Retinal pigment epithelial cell (primary cell): ENCODE measurements around the gene RUSC1.

Experiments
- DNase-seq: peaks from one replicate; pipeline ENCODE4 v3.0.0-alpha.2; 2010; ENCODE audit warnings: low read depth
- H3K4me3 ChIP-seq: 2 replicates; pipeline ENCODE4 v1.5.1; 2011; ENCODE audit warnings: mild to moderate bottlenecking, low read length, control low read depth, moderate library complexity
- TF ChIP-seq, protein P1 (sequence below): conservative IDR thresholded peaks from 2 replicates; pipeline ENCODE4 v1.5.1; 2011; ENCODE audit warnings: low read depth, low read length, control low read depth, inconsistent platforms

Gene RUSC1

DNA sequence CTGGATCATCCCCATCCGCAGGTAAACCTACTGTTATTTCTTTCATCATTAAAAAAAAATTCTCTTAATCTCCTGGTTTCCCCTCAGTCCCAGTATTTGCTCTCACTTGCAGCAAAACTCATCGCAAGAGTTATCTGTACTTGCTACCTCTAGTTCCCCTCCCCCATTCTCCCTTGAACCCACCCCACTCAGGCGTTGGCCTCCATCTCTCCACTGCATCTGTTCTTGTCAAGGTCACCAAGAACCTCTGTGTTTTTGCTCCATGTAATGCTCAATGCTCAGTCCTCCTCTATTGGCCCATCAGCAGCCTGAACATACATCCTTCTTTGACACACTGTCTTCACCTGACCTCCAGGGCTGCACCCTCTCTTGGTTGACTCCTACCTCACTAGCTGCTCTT, 24.0 kb upstream of the RUSC1 start:
- TF ChIP-seq, protein P1, sequence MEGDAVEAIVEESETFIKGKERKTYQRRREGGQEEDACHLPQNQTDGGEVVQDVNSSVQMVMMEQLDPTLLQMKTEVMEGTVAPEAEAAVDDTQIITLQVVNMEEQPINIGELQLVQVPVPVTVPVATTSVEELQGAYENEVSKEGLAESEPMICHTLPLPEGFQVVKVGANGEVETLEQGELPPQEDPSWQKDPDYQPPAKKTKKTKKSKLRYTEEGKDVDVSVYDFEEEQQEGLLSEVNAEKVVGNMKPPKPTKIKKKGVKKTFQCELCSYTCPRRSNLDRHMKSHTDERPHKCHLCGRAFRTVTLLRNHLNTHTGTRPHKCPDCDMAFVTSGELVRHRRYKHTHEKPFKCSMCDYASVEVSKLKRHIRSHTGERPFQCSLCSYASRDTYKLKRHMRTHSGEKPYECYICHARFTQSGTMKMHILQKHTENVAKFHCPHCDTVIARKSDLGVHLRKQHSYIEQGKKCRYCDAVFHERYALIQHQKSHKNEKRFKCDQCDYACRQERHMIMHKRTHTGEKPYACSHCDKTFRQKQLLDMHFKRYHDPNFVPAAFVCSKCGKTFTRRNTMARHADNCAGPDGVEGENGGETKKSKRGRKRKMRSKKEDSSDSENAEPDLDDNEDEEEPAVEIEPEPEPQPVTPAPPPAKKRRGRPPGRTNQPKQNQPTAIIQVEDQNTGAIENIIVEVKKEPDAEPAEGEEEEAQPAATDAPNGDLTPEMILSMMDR = no peak

DNA sequence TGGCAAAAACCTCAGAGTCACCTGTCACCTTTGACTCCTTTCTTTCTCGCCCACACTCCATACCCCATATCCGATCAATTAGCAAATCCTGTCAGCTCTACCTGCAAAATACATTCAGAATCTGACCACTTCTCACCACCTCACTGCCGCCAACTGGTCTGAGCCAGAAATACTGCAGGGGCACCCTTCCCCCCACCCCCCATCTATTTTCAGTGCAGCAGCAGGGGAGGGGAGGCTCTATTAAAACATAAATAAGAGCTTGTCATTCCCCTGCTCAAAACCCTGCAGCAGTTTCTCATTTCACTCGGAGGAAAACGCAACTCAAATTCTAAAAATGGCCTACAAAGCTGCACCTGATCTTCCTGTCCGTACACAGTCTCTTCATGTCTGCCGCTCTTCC, 23.3 kb upstream of the RUSC1 start:
- TF ChIP-seq, protein P1 = no peak

More for the DNA sequence above, 24.0 kb upstream of the RUSC1 start:
- no peak for DNase-seq
- H3K4me3 ChIP-seq = no peak overlapping the region

DNA sequence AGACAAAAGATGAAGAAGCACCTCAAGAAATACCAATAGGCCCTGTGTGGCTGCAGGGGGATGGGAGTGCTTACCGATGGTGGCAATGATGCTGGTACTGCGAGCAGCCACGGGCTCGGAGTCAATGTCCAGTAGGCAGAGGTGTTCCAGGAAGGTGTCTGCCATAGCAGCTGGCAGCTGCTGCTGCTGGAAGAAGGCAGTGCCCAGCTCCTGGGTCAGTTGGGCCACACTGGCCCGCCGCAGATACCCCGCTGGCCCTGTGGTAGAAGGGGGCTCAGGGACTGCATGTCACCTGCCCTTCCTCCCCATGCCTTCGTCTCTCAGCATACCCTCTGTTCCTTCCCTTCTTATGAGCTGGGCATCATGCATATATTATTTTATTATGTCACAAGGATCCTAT, 20.7 kb upstream of the RUSC1 start:
- H3K4me3 ChIP-seq = no peak overlapping the region
- TF ChIP-seq, protein P1 = no peak
- no peak for DNase-seq

More for the DNA sequence above, 23.3 kb upstream of the RUSC1 start:
- H3K4me3 ChIP-seq = no peak overlapping the region
- DNase-seq = no peak

DNA sequence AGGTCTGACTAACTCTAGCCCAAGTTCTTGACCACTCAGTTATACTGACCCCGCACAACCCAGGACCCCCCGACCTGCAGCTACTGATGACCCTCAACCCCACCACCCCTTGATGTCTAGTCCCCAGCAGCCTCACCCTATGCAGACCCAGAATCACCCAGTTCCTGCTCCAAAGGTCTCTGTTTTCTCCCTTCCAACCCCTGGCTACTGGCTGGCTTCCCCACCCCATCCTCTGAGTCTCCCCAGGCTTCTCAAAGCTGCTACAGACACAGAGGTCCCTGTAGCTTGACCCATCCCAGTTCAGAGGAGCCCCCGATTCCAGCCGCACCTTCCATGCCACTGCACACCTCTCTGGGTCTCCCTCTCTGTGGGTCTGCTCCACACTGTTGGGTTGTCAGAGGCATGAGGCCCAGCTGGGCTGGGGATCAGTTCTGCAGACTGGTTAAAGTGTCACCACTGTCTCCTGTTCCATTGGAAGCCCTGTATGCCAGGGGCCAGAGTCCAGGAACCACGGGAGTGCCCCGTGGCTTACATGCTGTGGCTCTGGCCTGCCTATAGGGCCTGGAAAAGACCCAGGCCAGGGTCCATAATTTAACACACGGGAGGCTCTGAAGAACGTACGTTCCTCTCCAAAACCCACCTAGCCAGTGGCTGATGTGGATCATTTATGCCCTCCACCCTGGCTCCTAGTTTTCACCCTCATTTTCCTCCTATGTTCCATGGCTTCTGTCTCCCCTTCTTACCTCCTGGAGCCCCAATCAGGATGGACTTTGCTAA, 20.0 kb upstream of the RUSC1 start:
- H3K4me3 ChIP-seq = no peak overlapping the region
- DNase-seq = no peak
- TF ChIP-seq, protein P1 = no peak

DNA sequence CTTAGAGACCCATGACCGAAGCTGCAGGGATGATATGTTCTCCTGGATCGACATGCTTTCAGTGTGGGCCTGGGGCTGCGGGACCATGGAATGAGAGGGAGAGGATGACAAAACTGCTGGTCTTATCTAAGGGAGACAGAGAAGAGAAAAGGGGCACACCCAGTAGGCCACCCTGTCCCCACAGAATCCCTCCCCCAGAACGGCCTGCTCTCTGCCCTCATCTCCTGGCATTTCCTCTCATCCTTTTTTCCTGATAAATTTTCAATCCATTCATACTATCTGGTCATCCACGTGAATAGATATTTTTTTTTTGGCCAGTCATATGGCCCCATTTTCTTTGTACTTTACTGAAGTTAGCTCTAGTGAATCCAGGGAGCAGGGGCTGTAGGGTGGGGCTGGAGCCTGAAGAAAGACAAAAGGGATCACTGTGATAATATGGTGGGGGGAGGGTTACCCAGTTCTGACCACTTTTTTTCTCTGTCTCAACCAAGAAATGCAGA, 19.3 kb upstream of the RUSC1 start, which contains the start of gene PKLR:
TSS of gene PKLR (minus strand) at position 97 of the 500 bp plus-strand sequence. CDS start at position 54, 43 bp downstream.
- no peak within 1 kb of the TSS for H3K4me3 ChIP-seq
- TF ChIP-seq, protein P1 = no peak
- DNase-seq = no peak

DNA sequence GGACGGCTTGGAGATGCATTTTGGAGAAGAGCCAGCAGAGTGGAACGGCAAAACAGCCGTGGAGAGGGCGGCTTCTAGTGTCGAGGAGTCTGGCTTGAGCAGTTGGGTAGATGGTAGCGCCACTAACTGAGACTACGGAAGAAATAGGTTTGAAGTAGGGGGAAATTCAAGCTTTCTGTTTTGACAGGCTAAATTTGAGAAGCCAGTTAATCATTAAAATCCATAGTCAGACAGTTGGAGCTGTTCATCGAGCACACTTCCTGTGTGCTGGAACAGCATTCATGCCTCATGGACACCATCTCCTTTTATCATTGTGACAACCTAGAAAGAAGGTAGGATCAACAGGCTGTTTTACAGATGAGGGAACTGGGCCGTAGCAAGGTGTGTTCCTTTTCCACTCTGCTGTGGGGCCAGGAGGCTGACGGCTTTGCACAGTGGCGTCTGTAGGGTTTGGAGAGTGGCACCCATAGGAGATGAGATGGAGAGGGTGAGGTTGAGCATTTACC, 16.1 kb upstream of the RUSC1 start:
- TF ChIP-seq, protein P1 = no peak
- H3K4me3 ChIP-seq = no peak overlapping the region
- DNase-seq = no peak

DNA sequence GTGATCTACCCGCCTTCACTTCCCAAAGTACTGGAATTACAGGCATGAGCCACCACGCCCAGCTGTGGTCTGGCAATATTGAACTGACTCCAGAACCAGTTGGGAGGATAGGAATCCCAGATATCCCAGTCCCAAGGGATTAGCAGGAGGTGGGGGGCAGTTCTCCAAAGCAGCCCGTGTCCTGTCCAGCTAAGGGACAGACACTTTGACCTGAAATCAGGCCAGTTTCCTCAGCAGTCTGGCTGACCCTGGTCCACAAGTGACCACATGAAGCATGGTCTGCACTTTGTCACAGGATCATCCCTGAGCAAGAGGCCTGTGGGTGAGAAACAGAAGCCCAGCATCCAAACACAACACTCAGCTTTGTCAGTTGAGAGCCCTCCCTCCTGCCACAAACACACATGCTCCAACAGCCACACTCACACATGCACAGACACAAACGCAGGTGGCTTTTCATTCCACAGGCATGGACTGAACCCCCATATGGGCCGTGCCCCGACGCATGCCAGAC, 14.8 kb upstream of the RUSC1 start:
- TF ChIP-seq, protein P1 = no peak
- DNase-seq = no peak
- H3K4me3 ChIP-seq = no peak overlapping the region
